Peyer's patch (tissue), 4 donors: ENCODE data around the gene IFITM1. TPM values are rescaled to one million over a fixed set of nuclear protein-coding genes. Genes with fewer than 3 reads are reported as not detected.

Experiments used
- DNase-seq, 3 donors: peaks; one replicate each; pipeline ENCODE4 v3.0.0-alpha.2; 2017 to 2019
- H3K27ac ChIP-seq, 4 donors: fragments of 200-600 bp; sonication (generic); one replicate each; pipeline ENCODE4 v1.5.1; 2016 to 2019
- H3K27me3 ChIP-seq, 2 donors: fragments of 200-600 bp; sonication (generic); one replicate each; pipeline ENCODE4 v1.5.1; 2019
- H3K36me3 ChIP-seq, 3 donors: fragments of 200-600 bp; sonication (generic); one replicate each; pipeline ENCODE4 v1.5.1; 2016 to 2019
- H3K4me1 ChIP-seq, 4 donors: fragments of 200-600 bp; sonication (generic); one replicate each; pipeline ENCODE4 v1.5.1; 2016 to 2019
- H3K4me3 ChIP-seq, 4 donors: fragments of 200-600 bp; sonication (generic); 1 replicate in 3 of 4; 2 replicates in 1 of 4; pipeline ENCODE4 v1.5.1; 2016 to 2019; ENCODE audit warnings: mild to moderate bottlenecking in 1 of 4
- H3K9me3 ChIP-seq, 4 donors: fragments of 200-600 bp; sonication (generic); one replicate each; pipeline ENCODE4 v1.5.1; 2016 to 2019; ENCODE audit warnings: mild to moderate bottlenecking in 1 of 4
- CTCF ChIP-seq, 6 experiments: fragments of 450-650 bp in 4 of 6; fragments of 200-600 bp in 2 of 6; sonication (generic) in 1 of 6; IDR thresholded peaks; one replicate each; pipeline ENCODE4 v1.5.1; 2017 to 2019; ENCODE audit warnings: antibody characterized with exemption in 6 of 6, mild to moderate bottlenecking in 3 of 6, moderate library complexity in 1 of 6
- POLR2A ChIP-seq, 2 donors: fragments of 450-650 bp; IDR thresholded peaks; one replicate each; pipeline ENCODE4 v1.5.1; 2017; ENCODE audit warnings: antibody characterized with exemption in 2 of 2, mild to moderate bottlenecking in 2 of 2, moderate library complexity in 2 of 2
- total RNA-seq, 4 donors: library from RNA; depleted of rRNA; stranded (reverse); fragments of >200 nt; gene quantifications; one replicate each; pipeline ENCODE4 v1.1.0, GENCODE V29; 2016

IFITM1 gene
- total RNA-seq, 4 donors from 2014 or later, result 45.9 to 141 (median 89.6) TPM

GRCh38 chr11:270451-271318 is 43.2 kb upstream of the IFITM1 start:
- DNase-seq, result peak; percentile 16 to 70 (median 58)
- Histone ChIP-seq H3K27me3 (no peaks in the 10 kb centered on the region), H3K36me3 (no peaks in the 10 kb centered on the region), H3K27ac (peak overlapping the region; percentile 93 to 97 (median 94)), H3K4me3 (peak overlapping the region in 2 of 4 donors; percentile 3 to 34), H3K4me1 (peaks cover 6 to 27% (median 8%) of the 10 kb centered on the region in 4 donors), H3K9me3 (no peaks in the 10 kb centered on the region)
- no peak for TF ChIP-seq CTCF (IDR thresholded peaks at IDR 0.05)
- TF ChIP-seq POLR2A (IDR thresholded peaks at IDR 0.05), result no peak

- DNase-seq, result peak in 2 of 3 donors; percentile 79 to 86
- peak overlapping the region; percentile 93 to 97 (median 94) for H3K27ac ChIP-seq
- TF ChIP-seq POLR2A (IDR thresholded peaks at IDR 0.05), result peak in 1 of 2 donors; percentile 30
- TF ChIP-seq CTCF (IDR thresholded peaks at IDR 0.05), result peak in 2 of 6 experiments; percentile 15 to 32
- peaks cover 6 to 27% (median 8%) of the 10 kb centered on the region in 4 donors for H3K4me1 ChIP-seq
- peak overlapping the region in 1 of 4 donors; percentile 34 for H3K4me3 ChIP-seq
- no peaks in the 10 kb centered on the region for H3K9me3 ChIP-seq
- no peaks in the 10 kb centered on the region for H3K36me3 ChIP-seq
- no peaks in the 10 kb centered on the region for H3K27me3 ChIP-seq
These were observed 42.5 kb upstream of the IFITM1 start for GRCh38 chr11:271319-271715.

- no peaks in the 10 kb centered on the region for H3K9me3 ChIP-seq
- no peaks in the 10 kb centered on the region for H3K27me3 ChIP-seq
- DNase-seq, result peak in 2 of 3 donors; percentile 86 to 89
- peak overlapping the region in 3 of 4 donors; percentile 93 to 96 (median 95) for H3K27ac ChIP-seq
- H3K4me3 ChIP-seq, result peak overlapping the region in 2 of 4 donors; percentile 22 to 34
- peaks cover 6 to 27% (median 8%) of the 10 kb centered on the region in 4 donors for H3K4me1 ChIP-seq
- TF ChIP-seq CTCF (IDR thresholded peaks at IDR 0.05), result peak in 1 of 6 experiments; percentile 4
- peak; percentile 70 to 77 for TF ChIP-seq POLR2A (IDR thresholded peaks at IDR 0.05)
- no peaks in the 10 kb centered on the region for H3K36me3 ChIP-seq
These were observed 41.5 kb upstream of the IFITM1 start for GRCh38 chr11:272195-272930.

GRCh38 chr11:272931-273198 is 41.0 kb upstream of the IFITM1 start:
- Histone ChIP-seq H3K36me3 (no peaks in the 10 kb centered on the region), H3K9me3 (no peaks in the 10 kb centered on the region), H3K4me1 (peaks cover 6 to 24% (median 8%) of the 10 kb centered on the region in 4 donors), H3K27ac (peak overlapping the region in 3 of 4 donors; percentile 93 to 96 (median 95)), H3K27me3 (no peaks in the 10 kb centered on the region), H3K4me3 (no peak overlapping the region)
- TF ChIP-seq POLR2A (IDR thresholded peaks at IDR 0.05), result no peak
- TF ChIP-seq CTCF (IDR thresholded peaks at IDR 0.05), result no peak
- DNase-seq, result no peak

- Histone ChIP-seq H3K4me3 (no peak overlapping the region), H3K27ac (no peak overlapping the region), H3K9me3 (no peaks in the 10 kb centered on the region), H3K27me3 (peaks cover 0 to 1% of the 10 kb centered on the region in 2 donors), H3K4me1 (peaks cover 0 to 25% (median 11%) of the 10 kb centered on the region in 4 donors), H3K36me3 (peaks cover 0 to 9% (median 0%) of the 10 kb centered on the region in 3 donors)
- no peak for TF ChIP-seq CTCF (IDR thresholded peaks at IDR 0.05)
- no peak for TF ChIP-seq POLR2A (IDR thresholded peaks at IDR 0.05)
- DNase-seq, result no peak
These were observed 37.6 kb upstream of the IFITM1 start for GRCh38 chr11:276219-276618.
